Stomach (tissue), 9 donors: ENCODE results near the gene KIF5B. TPM values are rescaled to one million over a fixed set of nuclear protein-coding genes. Genes with fewer than 3 reads are reported as not detected.
"Not testable (repeated sequence)": the region's sequence is repeated elsewhere in the genome, so short reads cannot be mapped to it uniquely, and the experiment has no call there.

ENCODE experiments used
- DNase-seq, 2 donors: peaks; one replicate each; pipeline versions ENCODE4 v3.0.0 to v3.0.0-alpha.2; 2013 to 2019
- H3K27ac ChIP-seq, 5 donors: fragments of 200-600 bp in 4 of 5; sonication (generic) in 4 of 5; one replicate each; pipeline ENCODE4 v1.5.1; 2013 to 2019; ENCODE audit warnings: mild to moderate bottlenecking in 1 of 5, moderate library complexity in 1 of 5
- H3K27me3 ChIP-seq, 3 donors: fragments of 200-600 bp; sonication (generic); one replicate each; pipeline ENCODE4 v1.5.1; 2017 to 2019; ENCODE audit warnings: mixed run types in 1 of 3
- H3K36me3 ChIP-seq, 4 donors: fragments of 200-600 bp; sonication (generic); 1 replicate in 3 of 4; 2 replicates in 1 of 4; pipeline ENCODE4 v1.5.1; 2016 to 2019
- H3K4me1 ChIP-seq, 4 donors: fragments of 200-600 bp; sonication (generic); one replicate each; pipeline ENCODE4 v1.5.1; 2016 to 2019
- H3K4me3 ChIP-seq, 4 donors: fragments of 200-600 bp; sonication (generic) in 3 of 4; one replicate each; pipeline ENCODE4 v1.5.1; 2016 to 2019; ENCODE audit warnings: mild to moderate bottlenecking in 1 of 4
- H3K9me3 ChIP-seq, 4 donors: fragments of 200-600 bp; sonication (generic); one replicate each; pipeline ENCODE4 v1.5.1; 2016 to 2019
- CTCF ChIP-seq, 7 experiments: fragments of 450-650 bp in 4 of 7; fragments of 200-600 bp in 3 of 7; sonication (generic) in 3 of 7; IDR thresholded peaks; one replicate each; pipeline ENCODE4 v1.5.1; 2016 to 2019; ENCODE audit warnings: antibody characterized with exemption in 7 of 7, control low read depth in 2 of 7, mild to moderate bottlenecking in 1 of 7
- EP300 ChIP-seq: sonication (generic); formaldehyde crosslinking; IDR thresholded peaks from one replicate; pipeline ENCODE4 v1.6.1; 2017; ENCODE audit warnings: antibody characterized with exemption
- POLR2A ChIP-seq, 4 donors: fragments of 450-650 bp; IDR thresholded peaks; one replicate each; pipeline ENCODE4 v1.6.1; 2016; ENCODE audit warnings: antibody characterized with exemption in 4 of 4, control low read depth in 2 of 4, mild to moderate bottlenecking in 1 of 4, moderate library complexity in 1 of 4
- POLR2AphosphoS5 ChIP-seq, 3 donors: sonication (generic); formaldehyde crosslinking; IDR thresholded peaks; one replicate each; pipeline ENCODE4 v1.6.1; 2016; ENCODE audit warnings: antibody characterized with exemption in 3 of 3
- WGBS, 5 donors: extraction: QIAGEN DNeasy Blood & Tissue Kit in 3 of 5; methylation state at CpG; one replicate each; pipeline versions ENCODE4 v1.1.5 to v1.1.7; 2013 to 2018; 5-methylcytosine and 5-hydroxymethylcytosine counted together
- intact Hi-C: fragments of 100-400 bp; cut with DNase I; formaldehyde crosslinking; loops from one replicate; pipeline ENCODE4 v1.15.1; 2023; ENCODE audit warnings: low total_unique reads
- polyA plus RNA-seq, 3 donors: library from polyadenylated mRNA; stranded (reverse); fragments of 200-250 nt; gene quantifications; one replicate each; pipeline ENCODE4 v1.2.3, GENCODE V29; 2013
- total RNA-seq, 5 donors: library from RNA; depleted of rRNA; stranded (reverse); fragments of >200 nt; gene quantifications; one replicate each; pipeline versions ENCODE4 v1.1.0 to v1.2.3, GENCODE V29; 2014 to 2016
- donor health status: healthy with polysubstance abuse.
- donor health status: Bipolar disorder and iron deficiency.
- donor health status: healthy.

Gene KIF5B
- total and polyA plus RNA-seq, 8 donors, result 25.1 to 145 (median 66.3) TPM

- intact Hi-C loops, result no loop called here
- DNase-seq, result peak in 1 of 2 donors; percentile 50
- Histone ChIP-seq H3K27ac (no peak overlapping the region), H3K27me3 (no peaks in the 10 kb centered on the region), H3K4me3 (no peak overlapping the region), H3K4me1 (peaks cover 5 to 23% (median 10%) of the 10 kb centered on the region in 4 donors), H3K36me3 (no peaks in the 10 kb centered on the region), H3K9me3 (no peaks in the 10 kb centered on the region)
- TF ChIP-seq POLR2A (IDR thresholded peaks at IDR 0.05), result no peak
- no peak for TF ChIP-seq POLR2AphosphoS5 (IDR thresholded peaks at IDR 0.05)
- TF ChIP-seq CTCF (IDR thresholded peaks at IDR 0.05), result no peak
- TF ChIP-seq EP300, result no peak
- WGBS, 5 donors, result 47 to 66% (median 58%) methylated on average over 3 of the region's 3 CpGs
These were observed 48.0 kb upstream of the KIF5B start for GRCh38 chr10:32104181-32104580.

GRCh38 chr10:32103721-32104120 is 47.5 kb upstream of the KIF5B start:
- H3K4me3 ChIP-seq, result no peak overlapping the region
- H3K27ac ChIP-seq, result no peak overlapping the region
- H3K4me1 ChIP-seq, result peaks cover 5 to 23% (median 10%) of the 10 kb centered on the region in 4 donors
- no peak for DNase-seq
- intact Hi-C loops, result no loop called here
- WGBS, 5 donors, result 64 to 75% (median 72%) methylated on average over 3 of the region's 3 CpGs
- peaks cover 0 to 4% (median 3%) of the 10 kb centered on the region in 4 donors for H3K9me3 ChIP-seq
- no peaks in the 10 kb centered on the region for H3K36me3 ChIP-seq
- H3K27me3 ChIP-seq, result no peaks in the 10 kb centered on the region
- TF ChIP-seq EP300 (no peak), CTCF (IDR thresholded peaks at IDR 0.05) (no peak), POLR2AphosphoS5 (IDR thresholded peaks at IDR 0.05) (no peak), POLR2A (IDR thresholded peaks at IDR 0.05) (no peak)

GRCh38 chr10:32098566-32099259 is 42.5 kb upstream of the KIF5B start:
- intact Hi-C loops, H3K27me3 ChIP-seq, H3K36me3 ChIP-seq, H3K27ac ChIP-seq, H3K9me3 ChIP-seq, DNase-seq, H3K4me3 ChIP-seq, H3K4me1 ChIP-seq: not testable (repeated sequence)
- WGBS, 5 donors, result 66 to 83% (median 71%) methylated on average over 4 of the region's 4 CpGs

GRCh38 chr10:32095116-32095733 is 39.0 kb upstream of the KIF5B start:
- DNase-seq, result no peak
- no peaks in the 10 kb centered on the region for H3K36me3 ChIP-seq
- no peak overlapping the region for H3K27ac ChIP-seq
- H3K4me1 ChIP-seq, result peaks cover 0 to 5% (median 0%) of the 10 kb centered on the region in 4 donors
- H3K9me3 ChIP-seq, result peaks cover 0 to 10% (median 9%) of the 10 kb centered on the region in 4 donors
- no peak for TF ChIP-seq EP300
- TF ChIP-seq POLR2A (IDR thresholded peaks at IDR 0.05), result no peak
- no peak for TF ChIP-seq CTCF (IDR thresholded peaks at IDR 0.05)
- no peak for TF ChIP-seq POLR2AphosphoS5 (IDR thresholded peaks at IDR 0.05)
- 97 to 100% (median 98%) methylated on average over 2 of the region's 2 CpGs for WGBS, 5 donors
- no peaks in the 10 kb centered on the region for H3K27me3 ChIP-seq
- no peak overlapping the region for H3K4me3 ChIP-seq
- intact Hi-C loops, result no loop called here

- H3K9me3 ChIP-seq, result peaks cover 0 to 6% (median 5%) of the 10 kb centered on the region in 4 donors
- no peak overlapping the region for H3K27ac ChIP-seq
- H3K4me1 ChIP-seq, result peaks cover 0 to 5% (median 0%) of the 10 kb centered on the region in 4 donors
- DNase-seq, result no peak
- no peaks in the 10 kb centered on the region for H3K27me3 ChIP-seq
- intact Hi-C loops, result no loop called here
- H3K36me3 ChIP-seq, result no peaks in the 10 kb centered on the region
- no peak for TF ChIP-seq POLR2AphosphoS5 (IDR thresholded peaks at IDR 0.05)
- TF ChIP-seq EP300, result no peak
- TF ChIP-seq CTCF (IDR thresholded peaks at IDR 0.05), result no peak
- TF ChIP-seq POLR2A (IDR thresholded peaks at IDR 0.05), result no peak
- H3K4me3 ChIP-seq, result no peak overlapping the region
- 89 to 98% (median 95%) methylated on average over 2 of the region's 2 CpGs for WGBS, 5 donors
These were observed 37.4 kb upstream of the KIF5B start for GRCh38 chr10:32093650-32094049.
